Left lung (tissue), 10 donors: ENCODE results near the gene TINAGL1. TPM values are rescaled to one million over a fixed set of nuclear protein-coding genes. Genes with fewer than 3 reads are reported as not detected.
A peak's percentile ranks its signal among the peaks of the same experiment; 100 is the strongest.

ENCODE experiments used
- ATAC-seq: fragments of 200-7000 bp; cut with Tn5 transposase; one replicate; pipeline ENCODE4 v1.9.1; 2020; ENCODE audit warnings: moderate library complexity
- DNase-seq, 4 donors: peaks; one replicate each; pipeline ENCODE4 v3.0.0-alpha.2; 2013 to 2020
- H3K27ac ChIP-seq, 2 donors: fragments of 200-600 bp; sonication (generic) in 1 of 2; one replicate each; pipeline versions ENCODE4 v1.5.0 to v1.8.0; 2020 to 2021
- H3K27me3 ChIP-seq, 2 donors: fragments of 200-600 bp; sonication (generic) in 1 of 2; one replicate each; pipeline versions ENCODE4 v1.5.0 to v1.8.0; 2020 to 2021
- H3K36me3 ChIP-seq, 2 donors: fragments of 200-600 bp; sonication (generic) in 1 of 2; one replicate each; pipeline versions ENCODE4 v1.5.0 to v1.8.0; 2020 to 2021
- H3K4me1 ChIP-seq, 2 donors: fragments of 200-600 bp; one replicate each; pipeline ENCODE4 v1.8.0; 2021
- H3K4me3 ChIP-seq, 2 donors: fragments of 200-600 bp; sonication (generic) in 1 of 2; one replicate each; pipeline versions ENCODE4 v1.5.0 to v1.8.0; 2020 to 2021; ENCODE audit warnings: mild to moderate bottlenecking in 1 of 2
- H3K9me3 ChIP-seq, 2 donors: fragments of 200-600 bp; sonication (generic) in 1 of 2; one replicate each; pipeline versions ENCODE4 v1.5.0 to v1.8.0; 2020 to 2021
- CTCF ChIP-seq, 2 donors: fragments of 200-600 bp; sonication (generic) in 1 of 2; IDR thresholded peaks; one replicate each; pipeline versions ENCODE4 v1.5.0 to v1.8.0; 2021; ENCODE audit warnings: antibody characterized with exemption in 2 of 2
- intact Hi-C, 2 donors: fragments of 100-400 bp; cut with DNase I; formaldehyde crosslinking; loops; one replicate each; pipeline versions ENCODE4 v1.11.2 to v1.14.2; 2022
- polyA plus RNA-seq, 6 donors: library from polyadenylated mRNA; unstranded; fragments of 120-200 nt; gene quantifications; one replicate each; pipeline ENCODE4 v1.2.1, GENCODE V29; 2013; ENCODE audit not compliant: insufficient read length in 6 of 6
- total RNA-seq, 2 donors: library from RNA; stranded (reverse); fragmentation: NEBNext Ultra II Directional; extraction: Animal tissue kit (Norgen Biotek cat#: 25700); gene quantifications; one replicate each; pipeline ENCODE4 v1.2.1, GENCODE V29; 2021
- donor health status: DM: no; HTN: yes; CAD: no.
- donor health status: DM: no; HTN: no; CAD: no.

TINAGL1 gene
- total and polyA plus RNA-seq, 8 donors, result 34.0 to 106 (median 48.9) TPM

DNA sequence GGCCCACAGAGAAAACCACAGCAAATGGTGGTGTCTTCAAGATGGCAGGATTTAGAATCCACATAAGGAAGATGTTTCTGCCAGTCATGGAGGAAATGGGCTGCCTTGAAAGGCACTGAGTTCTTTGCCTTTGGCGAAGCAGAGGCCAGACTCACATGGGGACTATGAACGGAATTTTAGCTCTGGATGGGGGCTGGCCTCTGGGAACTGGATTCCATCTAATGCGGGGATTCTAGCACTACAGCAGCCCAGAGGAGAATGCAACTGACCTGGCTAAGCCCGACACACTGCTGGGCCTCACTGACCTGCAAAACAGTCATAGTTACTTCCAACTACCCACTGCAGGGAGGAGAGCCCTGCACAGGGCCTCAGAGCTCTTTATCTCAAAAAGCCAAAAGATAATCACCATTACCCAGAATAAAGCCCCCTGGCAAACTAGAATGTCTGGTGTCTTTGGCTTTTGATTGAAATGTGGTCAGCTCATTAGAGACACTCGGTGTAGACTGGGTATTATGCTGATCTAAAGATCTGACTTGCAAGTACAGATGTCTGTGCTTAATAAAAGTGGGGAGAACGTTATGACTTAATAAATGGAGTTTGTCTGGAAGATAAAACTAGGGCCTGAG, 52.7 kb downstream of the TINAGL1 start:
- intact Hi-C loops, result no loop called here

DNA sequence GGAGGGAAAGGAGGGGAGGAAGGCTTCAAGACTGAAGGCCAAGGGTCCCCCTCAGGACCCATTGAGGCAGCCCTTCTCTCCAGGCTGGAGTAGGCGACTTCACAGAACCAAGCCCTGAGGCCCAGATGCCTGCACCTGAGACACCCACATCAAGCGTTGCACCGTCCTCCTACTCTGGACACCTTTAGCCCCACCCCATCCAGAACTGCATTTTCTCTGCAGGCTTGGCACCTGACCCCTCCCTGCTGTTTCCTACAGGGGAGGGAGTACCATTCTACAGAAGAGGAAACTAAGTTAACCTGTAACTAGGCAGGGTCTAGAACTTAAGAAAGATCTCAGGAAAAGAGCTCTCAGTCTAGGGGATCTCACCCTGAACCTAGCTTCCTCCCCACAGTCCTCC, 56.3 kb downstream of the TINAGL1 start:
- no peaks in the 10 kb centered on the region for H3K9me3 ChIP-seq
- DNase-seq (no peak), ATAC-seq (no peak)
- no peak overlapping the region for H3K4me3 ChIP-seq
- H3K4me1 ChIP-seq, result peaks cover 3 to 20% of the 10 kb centered on the region in 2 donors
- no peak for TF ChIP-seq CTCF (IDR thresholded peaks at IDR 0.05)
- intact Hi-C loops, result no loop called here
- H3K27me3 ChIP-seq, result no peaks in the 10 kb centered on the region
- no peak overlapping the region for H3K27ac ChIP-seq
- peaks cover 0 to 75% of the 10 kb centered on the region in 2 donors for H3K36me3 ChIP-seq

More for the DNA sequence above, 52.7 kb downstream of the TINAGL1 start:
- Histone ChIP-seq H3K4me1 (peaks cover 21 to 23% of the 10 kb centered on the region in 2 donors), H3K27ac (peak overlapping the region; percentile 47 to 64), H3K27me3 (no peaks in the 10 kb centered on the region), H3K9me3 (no peaks in the 10 kb centered on the region), H3K4me3 (no peak overlapping the region), H3K36me3 (peaks cover 0 to 88% of the 10 kb centered on the region in 2 donors)
- DNase-seq (no peak), ATAC-seq (no peak)
- TF ChIP-seq CTCF (IDR thresholded peaks at IDR 0.05), result no peak

GRCh38 chr1:31633117-31633516, 56.8 kb downstream of the TINAGL1 start:
- intact Hi-C loops, result no loop called here
- TF ChIP-seq CTCF (IDR thresholded peaks at IDR 0.05), result peak in 1 of 2 donors; percentile 17
- peak; percentile 27 for ATAC-seq
- no peak for DNase-seq
- Histone ChIP-seq H3K4me3 (no peak overlapping the region), H3K27ac (no peak overlapping the region), H3K36me3 (peaks cover 0 to 70% of the 10 kb centered on the region in 2 donors), H3K9me3 (no peaks in the 10 kb centered on the region), H3K4me1 (peaks cover 0 to 24% of the 10 kb centered on the region in 2 donors), H3K27me3 (no peaks in the 10 kb centered on the region)

Other genes starting within 250 kb of the TINAGL1 start
- gene FABP3, start 203.4 kb upstream of the TINAGL1 start, total RNA-seq, result 10 to 100 TPM; 17.1 to 71.0 TPM
- 10 to 100 TPM in 2 of 6 donors, 1 to 10 TPM in 4; 7.7 to 13.0 (median 8.1) TPM for gene FABP3, start 203.4 kb upstream of the TINAGL1 start, polyA plus RNA-seq
- 100 to 1,000 TPM in 1 of 2 donors, 10 to 100 TPM in 1; 46.7 to 126 TPM for gene SERINC2, start 163.3 kb upstream of the TINAGL1 start, total RNA-seq
- gene SERINC2, start 163.3 kb upstream of the TINAGL1 start, polyA plus RNA-seq, result 10 to 100 TPM; 10.4 to 15.6 (median 13.7) TPM
- gene HCRTR1, start 41.2 kb downstream of the TINAGL1 start, total RNA-seq, result not detected
- under 1 TPM in 4 of 6 donors, not detected in 2; 0.14 to 0.24 (median 0.17) TPM for gene HCRTR1, start 41.2 kb downstream of the TINAGL1 start, polyA plus RNA-seq
- 10 to 100 TPM; 70.3 to 75.8 TPM for gene PEF1, start 68.4 kb downstream of the TINAGL1 start, total RNA-seq
- gene PEF1, start 68.4 kb downstream of the TINAGL1 start, polyA plus RNA-seq, result 10 to 100 TPM; 55.4 to 66.3 (median 61.6) TPM
- gene COL16A1, start 127.5 kb downstream of the TINAGL1 start, total RNA-seq, result 100 to 1,000 TPM in 1 of 2 donors, 10 to 100 TPM in 1; 64.8 to 116 TPM
- 100 to 1,000 TPM; 111 to 177 (median 126) TPM for gene COL16A1, start 127.5 kb downstream of the TINAGL1 start, polyA plus RNA-seq
- gene ADGRB2, start 187.8 kb downstream of the TINAGL1 start, total RNA-seq, result 1 to 10 TPM; 1.8 to 6.4 TPM
- 10 to 100 TPM; 14.0 to 27.1 (median 19.0) TPM for gene ADGRB2, start 187.8 kb downstream of the TINAGL1 start, polyA plus RNA-seq
- 10 to 100 TPM in 1 of 2 donors, 1 to 10 TPM in 1; 7.8 to 10.9 TPM for gene SPOCD1, start 239.5 kb downstream of the TINAGL1 start, total RNA-seq
- under 1 TPM; 0.32 to 0.78 (median 0.50) TPM for gene SPOCD1, start 239.5 kb downstream of the TINAGL1 start, polyA plus RNA-seq